MM.1S (cell line): ENCODE data around the gene HCRTR1.

Experiments
- EZH2 ChIP-seq: fragments of 300-600 bp; sonication (generic); optimal IDR thresholded peaks from 2 replicates; pipeline ENCODE3; 2017; ENCODE audit warnings: low read depth, mild to moderate bottlenecking, antibody characterized with exemption, low read length, mixed read lengths
- EZH2phosphoT487 ChIP-seq: fragments of 300-600 bp; sonication (generic); IDR thresholded peaks from 2 replicates; pipeline ENCODE4 v1.6.1; 2018; ENCODE audit warnings: antibody characterized with exemption, low read length
- TF ChIP-seq, protein P1 (sequence below): fragments of 300-600 bp; sonication (generic); IDR thresholded peaks from 2 replicates; pipeline ENCODE4 v1.5.1; 2016; ENCODE audit warnings: antibody characterized with exemption, low read length, mixed read lengths

GRCh38 chr1:31577515-31578192 lies 39.8 kb upstream of the HCRTR1 start:
- TF ChIP-seq, protein P1, sequence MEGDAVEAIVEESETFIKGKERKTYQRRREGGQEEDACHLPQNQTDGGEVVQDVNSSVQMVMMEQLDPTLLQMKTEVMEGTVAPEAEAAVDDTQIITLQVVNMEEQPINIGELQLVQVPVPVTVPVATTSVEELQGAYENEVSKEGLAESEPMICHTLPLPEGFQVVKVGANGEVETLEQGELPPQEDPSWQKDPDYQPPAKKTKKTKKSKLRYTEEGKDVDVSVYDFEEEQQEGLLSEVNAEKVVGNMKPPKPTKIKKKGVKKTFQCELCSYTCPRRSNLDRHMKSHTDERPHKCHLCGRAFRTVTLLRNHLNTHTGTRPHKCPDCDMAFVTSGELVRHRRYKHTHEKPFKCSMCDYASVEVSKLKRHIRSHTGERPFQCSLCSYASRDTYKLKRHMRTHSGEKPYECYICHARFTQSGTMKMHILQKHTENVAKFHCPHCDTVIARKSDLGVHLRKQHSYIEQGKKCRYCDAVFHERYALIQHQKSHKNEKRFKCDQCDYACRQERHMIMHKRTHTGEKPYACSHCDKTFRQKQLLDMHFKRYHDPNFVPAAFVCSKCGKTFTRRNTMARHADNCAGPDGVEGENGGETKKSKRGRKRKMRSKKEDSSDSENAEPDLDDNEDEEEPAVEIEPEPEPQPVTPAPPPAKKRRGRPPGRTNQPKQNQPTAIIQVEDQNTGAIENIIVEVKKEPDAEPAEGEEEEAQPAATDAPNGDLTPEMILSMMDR = no peak
- TF ChIP-seq EZH2 (no peak), EZH2phosphoT487 (no peak)
